ENCODE measurements around the gene PDE3A. TPM values are rescaled to one million over a fixed set of nuclear protein-coding genes. Genes with fewer than 3 reads are reported as not detected.

The PDE3A gene
- total RNA-seq, 4 donors from 2014 or later, result 9.0 to 21.8 (median 10.9) TPM

DNA sequence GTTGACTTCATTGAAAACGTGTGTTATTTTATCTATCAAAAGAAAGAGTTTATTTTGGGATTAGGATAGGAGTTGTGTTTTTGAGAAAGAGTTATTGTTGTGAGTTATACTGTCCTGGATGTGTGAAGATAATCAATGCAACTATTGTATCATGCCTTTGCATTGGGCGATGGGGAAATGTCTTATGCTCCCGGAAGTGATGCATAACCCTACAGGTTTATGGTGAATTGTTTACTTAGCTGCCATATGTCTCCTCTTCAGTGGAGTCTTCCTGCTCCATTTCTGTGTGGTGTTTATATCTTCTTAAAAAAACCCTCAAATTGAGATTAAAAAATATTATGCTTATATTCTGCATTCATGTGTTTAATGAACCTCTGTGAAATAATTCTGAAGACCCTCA lies 6.5 kb downstream of the PDE3A start:
- TF ChIP-seq, protein P1, sequence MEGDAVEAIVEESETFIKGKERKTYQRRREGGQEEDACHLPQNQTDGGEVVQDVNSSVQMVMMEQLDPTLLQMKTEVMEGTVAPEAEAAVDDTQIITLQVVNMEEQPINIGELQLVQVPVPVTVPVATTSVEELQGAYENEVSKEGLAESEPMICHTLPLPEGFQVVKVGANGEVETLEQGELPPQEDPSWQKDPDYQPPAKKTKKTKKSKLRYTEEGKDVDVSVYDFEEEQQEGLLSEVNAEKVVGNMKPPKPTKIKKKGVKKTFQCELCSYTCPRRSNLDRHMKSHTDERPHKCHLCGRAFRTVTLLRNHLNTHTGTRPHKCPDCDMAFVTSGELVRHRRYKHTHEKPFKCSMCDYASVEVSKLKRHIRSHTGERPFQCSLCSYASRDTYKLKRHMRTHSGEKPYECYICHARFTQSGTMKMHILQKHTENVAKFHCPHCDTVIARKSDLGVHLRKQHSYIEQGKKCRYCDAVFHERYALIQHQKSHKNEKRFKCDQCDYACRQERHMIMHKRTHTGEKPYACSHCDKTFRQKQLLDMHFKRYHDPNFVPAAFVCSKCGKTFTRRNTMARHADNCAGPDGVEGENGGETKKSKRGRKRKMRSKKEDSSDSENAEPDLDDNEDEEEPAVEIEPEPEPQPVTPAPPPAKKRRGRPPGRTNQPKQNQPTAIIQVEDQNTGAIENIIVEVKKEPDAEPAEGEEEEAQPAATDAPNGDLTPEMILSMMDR (IDR thresholded peaks at IDR 0.05; ENCODE audit: low read depth), result no peak

DNA sequence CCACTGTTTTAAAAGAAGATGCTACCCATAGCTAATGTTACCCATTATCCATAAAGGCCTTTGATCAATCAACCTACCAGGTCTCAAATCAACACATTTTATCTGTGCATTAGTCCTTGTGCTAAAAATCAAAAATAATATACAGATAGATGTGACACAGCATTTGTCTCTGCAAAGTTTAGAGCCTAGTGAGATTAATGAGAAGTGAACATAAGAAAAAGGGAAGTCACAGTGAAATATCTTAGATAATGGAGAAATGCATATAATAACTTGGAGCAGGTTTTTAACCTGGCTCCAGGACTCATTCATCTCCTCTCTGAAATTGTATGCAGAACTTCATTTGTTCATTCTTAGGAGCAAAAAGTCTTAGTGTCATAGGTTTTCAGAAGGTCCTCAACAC lies 7.2 kb downstream of the PDE3A start:
- TF ChIP-seq, protein P1 (IDR thresholded peaks at IDR 0.05; ENCODE audit: low read depth), result no peak

- TF ChIP-seq, protein P1 (IDR thresholded peaks at IDR 0.05; ENCODE audit: low read depth), result no peak
Observed at GRCh38 chr12:20376984-20377383, 8.6 kb downstream of the PDE3A start.

DNA sequence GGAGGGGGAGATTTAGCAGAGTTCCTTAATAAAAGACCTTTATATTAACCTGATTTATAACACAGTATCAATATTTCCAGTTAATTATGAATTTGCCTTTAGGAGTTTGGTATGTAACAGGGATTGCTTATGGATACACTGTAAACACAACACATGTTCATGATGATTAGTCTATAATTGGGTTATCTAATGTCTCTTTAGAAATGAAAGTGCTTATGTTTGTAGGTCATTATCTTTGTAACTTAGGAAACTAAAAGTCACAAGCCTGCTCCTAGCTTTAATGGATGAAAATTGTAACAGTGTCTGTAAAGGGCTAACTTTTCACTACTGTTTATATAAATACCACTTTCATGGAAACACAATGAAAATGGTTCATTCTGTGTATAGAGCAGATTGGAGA lies 9.4 kb downstream of the PDE3A start:
- TF ChIP-seq, protein P1 (IDR thresholded peaks at IDR 0.05; ENCODE audit: low read depth), result no peak

GRCh38 chr12:20382117-20382516 lies 13.8 kb downstream of the PDE3A start:
- TF ChIP-seq, protein P1 (IDR thresholded peaks at IDR 0.05; ENCODE audit: low read depth), result no peak

DNA sequence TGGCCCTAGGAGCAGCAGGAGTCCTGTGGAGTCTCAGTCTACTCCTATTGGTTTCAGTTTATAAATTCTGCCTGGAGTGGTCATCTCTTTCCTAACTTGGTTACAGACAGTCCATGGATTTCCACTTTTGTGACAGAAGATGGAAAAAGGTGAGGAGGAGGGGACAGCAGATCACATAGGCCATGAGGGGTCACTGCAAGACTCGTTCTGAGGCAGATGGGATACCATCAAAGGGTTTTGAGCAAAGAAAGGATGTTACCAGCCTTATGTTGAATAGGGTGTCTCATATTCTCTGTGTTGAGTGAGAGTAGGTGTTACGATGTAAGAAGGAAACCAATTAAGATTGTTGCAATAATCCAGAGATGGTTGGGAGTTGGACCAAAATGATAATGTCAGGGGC lies 15.3 kb downstream of the PDE3A start:
- TF ChIP-seq, protein P1 (IDR thresholded peaks at IDR 0.05; ENCODE audit: low read depth), result no peak

DNA sequence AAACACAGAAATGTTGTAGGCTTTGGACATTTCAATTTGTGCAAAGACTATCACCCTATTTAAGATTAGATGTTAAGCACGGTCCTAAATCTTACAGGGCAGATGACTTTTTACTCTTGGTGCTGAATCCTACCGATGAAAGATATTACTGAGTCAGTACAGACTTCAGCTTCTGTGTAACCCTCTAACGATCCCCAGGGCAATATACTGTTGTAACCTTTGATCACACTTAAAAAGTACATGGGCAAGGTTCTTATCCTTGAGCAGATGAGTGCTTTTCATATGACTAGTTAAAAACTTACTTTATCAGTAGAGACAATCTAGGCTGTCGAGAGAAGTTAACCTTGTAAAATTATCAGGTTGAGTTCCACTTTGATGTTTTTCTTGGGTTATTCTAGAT lies 22.5 kb downstream of the PDE3A start:
- TF ChIP-seq, protein P1 (IDR thresholded peaks at IDR 0.05; ENCODE audit: low read depth), result no peak

Data from subcutaneous adipose tissue (tissue), 4 donors.